NB4 (cell line): ENCODE results near the gene ITGA1.

ENCODE experiments used
- CTCF ChIP-seq: IDR thresholded peaks from one replicate; pipeline ENCODE4 v1.5.1; 2012; ENCODE audit warnings: low read depth, low read length
- MAX ChIP-seq: IDR thresholded peaks from 2 replicates; pipeline ENCODE4 v1.6.1; 2011; ENCODE audit warnings: low read depth, low read length
- POLR2A ChIP-seq: IDR thresholded peaks from 2 replicates; pipeline ENCODE4 v1.6.1; 2011; ENCODE audit warnings: mild to moderate bottlenecking; ENCODE audit not compliant: insufficient read length; ENCODE audit errors: extremely low read depth

- TF ChIP-seq CTCF (no peak), POLR2A (no peak), MAX (no peak)
Measured at GRCh38 chr5:52743012-52743411, 44.7 kb upstream of the ITGA1 start.
